CD1c-positive myeloid dendritic cell (primary cell): ENCODE results near the gene TPRN.

Source experiments
- DNase-seq: peaks from one replicate; pipeline ENCODE4 v3.0.0-alpha.2; 2016; ENCODE audit errors: extremely low spot score

TPRN gene

GRCh38 chr9:137189297-137190295, 10.9 kb downstream of the TPRN start:
- DNase-seq, result no peak

- DNase-seq, result peak; percentile 98
Observed at GRCh38 chr9:137188490-137189296, 11.8 kb downstream of the TPRN start, which contains the start of the genes ANAPC2 and SSNA1. TSS of gene ANAPC2 (minus strand) at chr9:137188560. CDS start at chr9:137188532, 28 bp downstream. TSS of gene SSNA1 (plus strand) at chr9:137188676. CDS start at chr9:137188727, 51 bp downstream.

- DNase-seq, result no peak
Observed at GRCh38 chr9:137188086-137188489, 12.5 kb downstream of the TPRN start.

- no peak for DNase-seq
Observed at GRCh38 chr9:137187386-137187785, 13.2 kb downstream of the TPRN start.

GRCh38 chr9:137186385-137186784, 14.2 kb downstream of the TPRN start:
- no peak for DNase-seq

GRCh38 chr9:137185921-137186320, 14.6 kb downstream of the TPRN start:
- no peak for DNase-seq

- DNase-seq, result no peak
Observed at GRCh38 chr9:137184881-137185660, 15.5 kb downstream of the TPRN start.

- no peak for DNase-seq
Observed at GRCh38 chr9:137183980-137184595, 16.5 kb downstream of the TPRN start.

- DNase-seq, result no peak
Observed at GRCh38 chr9:137182836-137183235, 17.7 kb downstream of the TPRN start.

- DNase-seq, result no peak
Observed at GRCh38 chr9:137181680-137182079, 18.9 kb downstream of the TPRN start.

GRCh38 chr9:137180491-137180890, 20.1 kb downstream of the TPRN start:
- DNase-seq, result no peak

GRCh38 chr9:137179761-137180160, 20.8 kb downstream of the TPRN start:
- no peak for DNase-seq

GRCh38 chr9:137178939-137179630, 21.5 kb downstream of the TPRN start:
- no peak for DNase-seq

GRCh38 chr9:137178201-137178938, 22.2 kb downstream of the TPRN start:
- no peak for DNase-seq

GRCh38 chr9:137176302-137177182, 24.0 kb downstream of the TPRN start:
- DNase-seq, result peak; percentile 15

GRCh38 chr9:137175345-137175961, 25.1 kb downstream of the TPRN start:
- no peak for DNase-seq

GRCh38 chr9:137174722-137175293, 25.7 kb downstream of the TPRN start:
- DNase-seq, result no peak
